Large intestine (tissue), 3 donors: Measurements from ENCODE around the gene SGCG. TPM values are rescaled to one million over a fixed set of nuclear protein-coding genes. Genes with fewer than 3 reads are reported as not detected.
"Not testable (repeated sequence)": the region's sequence is repeated elsewhere in the genome, so short reads cannot be mapped to it uniquely, and the experiment has no call there.

ENCODE experiments used
- DNase-seq, 2 donors: peaks; one replicate each; pipeline versions ENCODE4 v3.0.0 to v3.0.0-alpha.2; 2013
- H3K27ac ChIP-seq: one replicate; pipeline ENCODE4 v1.5.1; 2013; ENCODE audit warnings: low read length
- H3K27me3 ChIP-seq: 2 replicates; pipeline ENCODE4 v1.6.1; 2013; ENCODE audit warnings: low read length; ENCODE audit not compliant: control insufficient read depth, insufficient read depth
- H3K36me3 ChIP-seq: 2 replicates; pipeline ENCODE4 v1.6.1; 2013; ENCODE audit warnings: low read length; ENCODE audit not compliant: control insufficient read depth, insufficient read depth
- H3K4me1 ChIP-seq: one replicate; pipeline ENCODE4 v1.6.1; 2013; ENCODE audit warnings: low read length; ENCODE audit not compliant: control insufficient read depth, insufficient read depth
- H3K4me3 ChIP-seq: one replicate; pipeline ENCODE4 v1.5.1; 2013; ENCODE audit warnings: low read length
- H3K9me3 ChIP-seq: one replicate; pipeline ENCODE4 v1.6.1; 2013; ENCODE audit warnings: mild to moderate bottlenecking, low read depth, low read length, moderate library complexity; ENCODE audit not compliant: control insufficient read depth
- WGBS: methylation state at CpG from one replicate; pipeline ENCODE4 v1.1.5; 2013; ENCODE audit warnings: low lambda C conversion rate; ENCODE audit not compliant: insufficient coverage; 5-methylcytosine and 5-hydroxymethylcytosine counted together
- polyA plus RNA-seq: library from polyadenylated mRNA; unstranded; fragments of 120-200 nt; gene quantifications from one replicate; pipeline ENCODE4 v1.2.1, GENCODE V29; 2013

Gene SGCG
- polyA plus RNA-seq, 1 donor = 0.79 TPM

GRCh38 chr13:23203516-23203915 is 22.7 kb downstream of the SGCG start:
- Histone ChIP-seq H3K4me3 (no peak overlapping the region), H3K36me3 (no peaks in the 10 kb centered on the region), H3K27ac (no peak overlapping the region), H3K27me3 (no peaks in the 10 kb centered on the region), H3K9me3 (no peaks in the 10 kb centered on the region), H3K4me1 (no peaks in the 10 kb centered on the region)
- DNase-seq = no peak
- 57% methylated on average over 2 of the region's 5 CpGs for WGBS

GRCh38 chr13:23205807-23206206 is 25.0 kb downstream of the SGCG start:
- DNase-seq = no peak
- Histone ChIP-seq H3K36me3 (no peaks in the 10 kb centered on the region), H3K9me3 (no peaks in the 10 kb centered on the region), H3K27ac (no peak overlapping the region), H3K27me3 (no peaks in the 10 kb centered on the region), H3K4me3 (no peak overlapping the region), H3K4me1 (no peaks in the 10 kb centered on the region)
- 100% methylated on average over 2 of the region's 3 CpGs for WGBS

- Histone ChIP-seq H3K4me3 (no peak overlapping the region), H3K27ac (no peak overlapping the region), H3K4me1 (no peaks in the 10 kb centered on the region), H3K9me3 (no peaks in the 10 kb centered on the region), H3K27me3 (no peaks in the 10 kb centered on the region), H3K36me3 (no peaks in the 10 kb centered on the region)
- 0% methylated on average over 1 of the region's 4 CpGs for WGBS
- DNase-seq = no peak
Observed at GRCh38 chr13:23212671-23213070, 31.9 kb downstream of the SGCG start.

GRCh38 chr13:23231241-23231640 is 50.5 kb downstream of the SGCG start:
- Histone ChIP-seq H3K27ac (no peak overlapping the region), H3K9me3 (no peaks in the 10 kb centered on the region), H3K36me3 (no peaks in the 10 kb centered on the region), H3K27me3 (no peaks in the 10 kb centered on the region), H3K4me3 (no peak overlapping the region), H3K4me1 (no peaks in the 10 kb centered on the region)
- no peak for DNase-seq

- no peak overlapping the region for H3K4me3 ChIP-seq
- no peaks in the 10 kb centered on the region for H3K4me1 ChIP-seq
- H3K27ac ChIP-seq = no peak overlapping the region
- no peaks in the 10 kb centered on the region for H3K27me3 ChIP-seq
- H3K36me3 ChIP-seq = no peaks in the 10 kb centered on the region
- no peaks in the 10 kb centered on the region for H3K9me3 ChIP-seq
- no peak for DNase-seq
Observed at GRCh38 chr13:23235994-23236393, 55.2 kb downstream of the SGCG start.

- H3K4me3 ChIP-seq = no peak overlapping the region
- H3K27me3 ChIP-seq = no peaks in the 10 kb centered on the region
- no peaks in the 10 kb centered on the region for H3K9me3 ChIP-seq
- DNase-seq = no peak
- no peak overlapping the region for H3K27ac ChIP-seq
- H3K36me3 ChIP-seq = no peaks in the 10 kb centered on the region
- H3K4me1 ChIP-seq = no peaks in the 10 kb centered on the region
- no CpG with 5 or more reads among the region's 5 CpGs for WGBS
Observed at GRCh38 chr13:23243066-23243465, 62.3 kb downstream of the SGCG start.

GRCh38 chr13:23248410-23248809 is 67.6 kb downstream of the SGCG start:
- H3K9me3 ChIP-seq, H3K4me1 ChIP-seq, H3K27ac ChIP-seq, DNase-seq, H3K36me3 ChIP-seq, H3K27me3 ChIP-seq, H3K4me3 ChIP-seq: not testable (repeated sequence)
- no CpG with 5 or more reads among the region's 26 CpGs for WGBS

- DNase-seq = peak in 1 of 2 donors; percentile 2
- no peaks in the 10 kb centered on the region for H3K27me3 ChIP-seq
- no peaks in the 10 kb centered on the region for H3K4me1 ChIP-seq
- H3K9me3 ChIP-seq = no peaks in the 10 kb centered on the region
- no peak overlapping the region for H3K27ac ChIP-seq
- H3K36me3 ChIP-seq = no peaks in the 10 kb centered on the region
- no CpG with 5 or more reads among the region's 4 CpGs for WGBS
- H3K4me3 ChIP-seq = no peak overlapping the region
Observed at GRCh38 chr13:23254506-23254905, 73.7 kb downstream of the SGCG start.

GRCh38 chr13:23267571-23267970 is 86.8 kb downstream of the SGCG start:
- 100% methylated on average over 2 of the region's 4 CpGs for WGBS
- DNase-seq = no peak
- Histone ChIP-seq H3K4me3 (no peak overlapping the region), H3K9me3 (no peaks in the 10 kb centered on the region), H3K36me3 (no peaks in the 10 kb centered on the region), H3K27ac (no peak overlapping the region), H3K4me1 (no peaks in the 10 kb centered on the region), H3K27me3 (no peaks in the 10 kb centered on the region)

GRCh38 chr13:23268441-23268840 is 87.7 kb downstream of the SGCG start:
- WGBS = no CpG with 5 or more reads among the region's 1 CpG
- H3K36me3 ChIP-seq = no peaks in the 10 kb centered on the region
- no peak overlapping the region for H3K4me3 ChIP-seq
- H3K9me3 ChIP-seq = no peaks in the 10 kb centered on the region
- DNase-seq = no peak
- H3K4me1 ChIP-seq = no peaks in the 10 kb centered on the region
- H3K27ac ChIP-seq = no peak overlapping the region
- H3K27me3 ChIP-seq = no peaks in the 10 kb centered on the region

- H3K4me1 ChIP-seq = no peaks in the 10 kb centered on the region
- no peak for DNase-seq
- H3K36me3 ChIP-seq = no peaks in the 10 kb centered on the region
- H3K27me3 ChIP-seq = no peaks in the 10 kb centered on the region
- H3K27ac ChIP-seq = no peak overlapping the region
- no peak overlapping the region for H3K4me3 ChIP-seq
- WGBS = no CpG with 5 or more reads among the region's 3 CpGs
- H3K9me3 ChIP-seq = no peaks in the 10 kb centered on the region
Observed at GRCh38 chr13:23271331-23271730, 90.6 kb downstream of the SGCG start.
